ENCODE data around the gene COG4.

The COG4 gene

GRCh38 chr16:70523076-70523742 is at the start of gene COG4:
COG4 (minus strand) TSS chr16:70523554; CDS start chr16:70523543, 11 bp downstream.
- no peak for TF ChIP-seq CTCF (IDR thresholded peaks at IDR 0.05; ENCODE audit: borderline replicate concordance, control extremely low read depth, extremely low read depth, insufficient read depth, missing control alignments)
- in situ Hi-C loops (cut with MboI; ENCODE audit: low sequenced_read_pairs, unreplicated experiment), result no loop called here
- DNase-seq (ENCODE audit: low spot score), result peak; percentile 92

GRCh38 chr16:70572926-70573270 is 49.5 kb upstream of the COG4 start:
- no peak for DNase-seq (ENCODE audit: low spot score)
- TF ChIP-seq CTCF (IDR thresholded peaks at IDR 0.05; ENCODE audit: borderline replicate concordance, control extremely low read depth, extremely low read depth, insufficient read depth, missing control alignments), result no peak
- in situ Hi-C loops (cut with MboI; ENCODE audit: low sequenced_read_pairs, unreplicated experiment), result no loop called here

- DNase-seq (ENCODE audit: low spot score), result no peak
- in situ Hi-C loops (cut with MboI; ENCODE audit: low sequenced_read_pairs, unreplicated experiment), result no loop called here
- TF ChIP-seq CTCF (IDR thresholded peaks at IDR 0.05; ENCODE audit: borderline replicate concordance, control extremely low read depth, extremely low read depth, insufficient read depth, missing control alignments), result no peak
These were observed 48.9 kb upstream of the COG4 start for GRCh38 chr16:70572050-70572925.

- in situ Hi-C loops (cut with MboI; ENCODE audit: low sequenced_read_pairs, unreplicated experiment), result no loop called here
- no peak for TF ChIP-seq CTCF (IDR thresholded peaks at IDR 0.05; ENCODE audit: borderline replicate concordance, control extremely low read depth, extremely low read depth, insufficient read depth, missing control alignments)
- no peak for DNase-seq (ENCODE audit: low spot score)
These were observed 48.3 kb upstream of the COG4 start for GRCh38 chr16:70571623-70572022.

- in situ Hi-C loops (cut with MboI; ENCODE audit: low sequenced_read_pairs, unreplicated experiment), result no loop called here
- no peak for TF ChIP-seq CTCF (IDR thresholded peaks at IDR 0.05; ENCODE audit: borderline replicate concordance, control extremely low read depth, extremely low read depth, insufficient read depth, missing control alignments)
- DNase-seq (ENCODE audit: low spot score), result no peak
These were observed 47.7 kb upstream of the COG4 start for GRCh38 chr16:70570967-70571570.

- in situ Hi-C loops (cut with MboI; ENCODE audit: low sequenced_read_pairs, unreplicated experiment), result no loop called here
- no peak for DNase-seq (ENCODE audit: low spot score)
- TF ChIP-seq CTCF (IDR thresholded peaks at IDR 0.05; ENCODE audit: borderline replicate concordance, control extremely low read depth, extremely low read depth, insufficient read depth, missing control alignments), result no peak
These were observed 46.4 kb upstream of the COG4 start for GRCh38 chr16:70569752-70570151.
